ENCODE results near the gene RCN1.

GRCh38 chr11:32045456-32045855 is 45.4 kb upstream of the RCN1 start:
- TF ChIP-seq, protein P1, sequence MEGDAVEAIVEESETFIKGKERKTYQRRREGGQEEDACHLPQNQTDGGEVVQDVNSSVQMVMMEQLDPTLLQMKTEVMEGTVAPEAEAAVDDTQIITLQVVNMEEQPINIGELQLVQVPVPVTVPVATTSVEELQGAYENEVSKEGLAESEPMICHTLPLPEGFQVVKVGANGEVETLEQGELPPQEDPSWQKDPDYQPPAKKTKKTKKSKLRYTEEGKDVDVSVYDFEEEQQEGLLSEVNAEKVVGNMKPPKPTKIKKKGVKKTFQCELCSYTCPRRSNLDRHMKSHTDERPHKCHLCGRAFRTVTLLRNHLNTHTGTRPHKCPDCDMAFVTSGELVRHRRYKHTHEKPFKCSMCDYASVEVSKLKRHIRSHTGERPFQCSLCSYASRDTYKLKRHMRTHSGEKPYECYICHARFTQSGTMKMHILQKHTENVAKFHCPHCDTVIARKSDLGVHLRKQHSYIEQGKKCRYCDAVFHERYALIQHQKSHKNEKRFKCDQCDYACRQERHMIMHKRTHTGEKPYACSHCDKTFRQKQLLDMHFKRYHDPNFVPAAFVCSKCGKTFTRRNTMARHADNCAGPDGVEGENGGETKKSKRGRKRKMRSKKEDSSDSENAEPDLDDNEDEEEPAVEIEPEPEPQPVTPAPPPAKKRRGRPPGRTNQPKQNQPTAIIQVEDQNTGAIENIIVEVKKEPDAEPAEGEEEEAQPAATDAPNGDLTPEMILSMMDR (IDR thresholded peaks at IDR 0.05; ENCODE audit: low read depth, low read length, missing input control), result no peak
- TF ChIP-seq NR2F2 (IDR thresholded peaks at IDR 0.05), result no peak
- TF ChIP-seq TAF1 (conservative IDR thresholded peaks at IDR 0.05), result no peak
- TF ChIP-seq GABPA (IDR thresholded peaks at IDR 0.05 in 1 of 2, conservative IDR thresholded peaks at IDR 0.05 in 1 of 2), result no peak
- no peak for TF ChIP-seq EGR1 (IDR thresholded peaks at IDR 0.05; ENCODE audit: low read depth in 2 of 2)
- no peak for TF ChIP-seq ATF3 (IDR thresholded peaks at IDR 0.05)
- TF ChIP-seq RAD21 (IDR thresholded peaks at IDR 0.05), result no peak
